Vagina (tissue), 2 donors: ENCODE results near the gene DPYSL3. TPM values are rescaled to one million over a fixed set of nuclear protein-coding genes. Genes with fewer than 3 reads are reported as not detected.

Experiments used
- DNase-seq, 2 donors: peaks; one replicate each; pipeline ENCODE4 v3.0.0-alpha.2; 2017; ENCODE audit errors: extremely low spot score in 2 of 2
- H3K27ac ChIP-seq: fragments of 200-600 bp; sonication (generic); one replicate; pipeline ENCODE4 v1.5.1; 2019
- H3K27me3 ChIP-seq: fragments of 200-600 bp; sonication (generic); one replicate; pipeline ENCODE4 v1.5.1; 2019
- H3K36me3 ChIP-seq, 2 donors: fragments of 200-600 bp; sonication (generic); one replicate each; pipeline ENCODE4 v1.5.1; 2017 to 2019
- H3K4me1 ChIP-seq: fragments of 200-600 bp; sonication (generic); one replicate; pipeline ENCODE4 v1.5.1; 2019
- H3K4me3 ChIP-seq, 2 donors: fragments of 200-600 bp; sonication (generic); 1 replicate in 1 of 2; 2 replicates in 1 of 2; pipeline ENCODE4 v1.5.1; 2016 to 2019
- H3K9me3 ChIP-seq: fragments of 200-600 bp; sonication (generic); one replicate; pipeline ENCODE4 v1.5.1; 2019
- POLR2A ChIP-seq, 2 donors: fragments of 450-650 bp; IDR thresholded peaks; one replicate each; pipeline ENCODE4 v1.6.1; 2017; ENCODE audit warnings: antibody characterized with exemption in 2 of 2, mild to moderate bottlenecking in 2 of 2, moderate library complexity in 2 of 2
- POLR2AphosphoS5 ChIP-seq, 2 donors: sonication (generic); formaldehyde crosslinking; IDR thresholded peaks; one replicate each; pipeline ENCODE4 v1.9.0; 2017; ENCODE audit warnings: antibody characterized with exemption in 2 of 2, mild to moderate bottlenecking in 2 of 2, low read depth in 1 of 2; ENCODE audit not compliant: insufficient read depth in 1 of 2
- intact Hi-C: fragments of 100-400 bp; cut with DNase I; formaldehyde crosslinking; loops from one replicate; pipeline ENCODE4 v1.15.1; 2023
- total RNA-seq: library from RNA; depleted of rRNA; stranded (reverse); fragments of >200 nt; gene quantifications from one replicate; pipeline ENCODE4 v1.2.3, GENCODE V29; 2016
- TF ChIP-seq, protein P1 (sequence below), 3 experiments: fragments of 450-650 bp in 2 of 3; fragments of 200-600 bp in 1 of 3; sonication (generic) in 1 of 3; IDR thresholded peaks; one replicate each; pipeline ENCODE4 v1.5.1; 2017 to 2019; ENCODE audit warnings: antibody characterized with exemption in 3 of 3, mild to moderate bottlenecking in 2 of 3, moderate library complexity in 2 of 3

Gene DPYSL3
- total RNA-seq, 1 donor from 2014 or later: 68.5 TPM

DNA sequence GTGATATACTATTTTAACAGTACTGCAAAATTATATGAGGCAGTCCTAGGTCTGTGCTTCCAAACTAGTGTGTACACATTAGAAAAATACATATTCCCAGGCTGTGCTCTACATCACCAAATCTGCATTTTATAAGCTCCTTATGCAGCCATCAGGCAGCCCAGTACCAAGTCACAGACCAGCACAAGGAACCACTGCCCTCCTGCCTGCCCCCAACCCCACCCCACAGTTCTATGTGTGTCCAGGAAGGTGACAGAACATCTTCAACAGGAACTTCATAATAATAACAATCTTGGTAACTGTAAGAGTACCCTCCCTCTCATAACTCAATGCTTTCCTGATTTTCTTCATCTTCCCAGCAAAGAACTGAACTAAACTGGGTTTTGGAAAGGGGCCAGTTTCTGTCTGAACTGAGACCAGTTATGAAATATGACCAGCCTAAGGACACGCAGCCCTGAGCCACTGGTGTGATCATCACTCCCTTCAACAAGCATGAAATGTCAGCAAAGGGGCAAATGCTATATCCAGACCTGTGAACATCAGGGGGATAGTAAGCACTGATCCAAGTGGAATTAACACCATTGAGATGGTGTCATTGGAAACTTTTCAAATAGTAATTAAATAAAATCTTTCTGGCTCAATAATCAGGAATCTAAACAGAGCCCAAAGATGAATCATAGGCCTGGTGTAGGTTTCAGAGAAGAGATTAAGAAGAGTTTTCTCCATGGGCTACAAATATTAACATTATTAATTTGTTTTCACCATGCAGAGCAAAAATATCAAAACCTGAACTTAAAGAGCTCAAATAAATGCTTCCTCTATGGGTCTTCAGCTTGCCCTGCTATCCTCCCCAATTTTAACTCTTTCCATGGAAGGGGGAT, 82.1 kb downstream of the DPYSL3 start:
- H3K4me1 ChIP-seq: peaks cover 47% of the 10 kb centered on the region
- intact Hi-C loops: no loop called here

DNA sequence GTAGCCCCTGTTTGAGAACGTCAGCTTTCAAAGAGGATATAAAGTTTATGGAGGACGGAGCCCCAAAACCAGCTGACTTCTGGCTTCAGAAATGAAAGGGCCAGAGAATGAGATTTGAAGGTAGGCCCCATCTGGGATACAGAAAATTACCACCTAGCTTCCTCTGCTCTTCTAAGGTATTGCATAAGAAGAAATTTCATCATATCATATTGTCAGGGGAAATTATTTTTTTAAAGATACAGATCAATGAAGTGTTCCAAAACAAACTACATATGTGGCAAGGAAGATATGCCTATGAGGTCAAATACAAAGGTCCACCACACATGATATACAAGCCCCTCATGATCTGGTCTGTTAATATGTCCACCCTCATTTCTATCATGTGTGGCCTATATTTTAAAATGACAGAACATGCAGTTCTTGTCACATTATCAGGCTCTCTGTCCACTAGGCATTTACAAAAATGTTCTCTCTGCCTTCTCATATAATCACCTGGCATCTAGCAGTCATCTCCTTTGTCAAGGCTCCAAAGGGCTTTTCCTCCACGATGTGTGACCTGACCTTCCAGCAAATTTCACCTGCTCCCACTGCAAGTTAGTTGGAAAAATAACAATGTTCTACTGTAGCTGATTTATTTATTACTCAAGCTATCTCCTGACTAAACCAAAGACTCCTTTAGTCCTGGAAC, 83.1 kb downstream of the DPYSL3 start:
- Histone ChIP-seq H3K4me1 (peaks cover 37% of the 10 kb centered on the region), H3K27me3 (no peaks in the 10 kb centered on the region), H3K36me3 (no peaks in the 10 kb centered on the region), H3K9me3 (no peaks in the 10 kb centered on the region), H3K27ac (no peak overlapping the region), H3K4me3 (no peak overlapping the region)
- TF ChIP-seq, protein P1, sequence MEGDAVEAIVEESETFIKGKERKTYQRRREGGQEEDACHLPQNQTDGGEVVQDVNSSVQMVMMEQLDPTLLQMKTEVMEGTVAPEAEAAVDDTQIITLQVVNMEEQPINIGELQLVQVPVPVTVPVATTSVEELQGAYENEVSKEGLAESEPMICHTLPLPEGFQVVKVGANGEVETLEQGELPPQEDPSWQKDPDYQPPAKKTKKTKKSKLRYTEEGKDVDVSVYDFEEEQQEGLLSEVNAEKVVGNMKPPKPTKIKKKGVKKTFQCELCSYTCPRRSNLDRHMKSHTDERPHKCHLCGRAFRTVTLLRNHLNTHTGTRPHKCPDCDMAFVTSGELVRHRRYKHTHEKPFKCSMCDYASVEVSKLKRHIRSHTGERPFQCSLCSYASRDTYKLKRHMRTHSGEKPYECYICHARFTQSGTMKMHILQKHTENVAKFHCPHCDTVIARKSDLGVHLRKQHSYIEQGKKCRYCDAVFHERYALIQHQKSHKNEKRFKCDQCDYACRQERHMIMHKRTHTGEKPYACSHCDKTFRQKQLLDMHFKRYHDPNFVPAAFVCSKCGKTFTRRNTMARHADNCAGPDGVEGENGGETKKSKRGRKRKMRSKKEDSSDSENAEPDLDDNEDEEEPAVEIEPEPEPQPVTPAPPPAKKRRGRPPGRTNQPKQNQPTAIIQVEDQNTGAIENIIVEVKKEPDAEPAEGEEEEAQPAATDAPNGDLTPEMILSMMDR (IDR thresholded peaks at IDR 0.05): no peak
- TF ChIP-seq POLR2A (IDR thresholded peaks at IDR 0.05) (no peak), POLR2AphosphoS5 (IDR thresholded peaks at IDR 0.05; ENCODE audit: insufficient read depth in 1 of 2, low read depth in 1 of 2) (no peak)
- no peak for DNase-seq
- intact Hi-C loops: no loop called here

More for the DNA sequence above, 82.1 kb downstream of the DPYSL3 start:
- DNase-seq: no peak
- H3K9me3 ChIP-seq: no peaks in the 10 kb centered on the region
- no peak overlapping the region for H3K4me3 ChIP-seq
- no peaks in the 10 kb centered on the region for H3K36me3 ChIP-seq
- TF ChIP-seq POLR2A (IDR thresholded peaks at IDR 0.05): no peak
- H3K27ac ChIP-seq: no peak overlapping the region
- H3K27me3 ChIP-seq: no peaks in the 10 kb centered on the region

DNA sequence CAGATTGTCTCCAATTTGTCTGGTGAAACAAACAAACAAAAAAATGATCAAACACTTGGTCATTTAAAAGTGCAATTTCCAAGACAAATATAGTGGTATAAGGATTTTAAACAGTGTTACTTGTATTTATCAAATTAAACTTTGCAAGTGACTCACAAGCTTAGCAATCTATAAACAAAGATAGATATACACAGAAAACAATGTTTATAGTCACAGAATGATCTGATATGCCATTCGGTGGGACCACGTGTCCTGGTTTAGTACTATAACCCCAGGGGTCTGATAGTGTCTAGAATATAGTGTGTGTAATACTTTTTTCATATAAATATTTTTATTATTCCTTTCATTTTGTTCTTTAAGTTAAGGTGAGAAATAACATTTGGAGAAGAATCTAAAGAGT, 91.3 kb downstream of the DPYSL3 start:
- Histone ChIP-seq H3K27ac (no peak overlapping the region), H3K27me3 (no peaks in the 10 kb centered on the region), H3K9me3 (no peaks in the 10 kb centered on the region), H3K36me3 (peaks cover 0 to 5% of the 10 kb centered on the region in 2 donors), H3K4me3 (no peak overlapping the region), H3K4me1 (peaks cover 10% of the 10 kb centered on the region)
- intact Hi-C loops: no loop called here
- no peak for TF ChIP-seq POLR2AphosphoS5 (IDR thresholded peaks at IDR 0.05; ENCODE audit: insufficient read depth in 1 of 2, low read depth in 1 of 2)
- TF ChIP-seq POLR2A (IDR thresholded peaks at IDR 0.05): no peak
- TF ChIP-seq, protein P1 (IDR thresholded peaks at IDR 0.05): no peak
- no peak for DNase-seq

DNA sequence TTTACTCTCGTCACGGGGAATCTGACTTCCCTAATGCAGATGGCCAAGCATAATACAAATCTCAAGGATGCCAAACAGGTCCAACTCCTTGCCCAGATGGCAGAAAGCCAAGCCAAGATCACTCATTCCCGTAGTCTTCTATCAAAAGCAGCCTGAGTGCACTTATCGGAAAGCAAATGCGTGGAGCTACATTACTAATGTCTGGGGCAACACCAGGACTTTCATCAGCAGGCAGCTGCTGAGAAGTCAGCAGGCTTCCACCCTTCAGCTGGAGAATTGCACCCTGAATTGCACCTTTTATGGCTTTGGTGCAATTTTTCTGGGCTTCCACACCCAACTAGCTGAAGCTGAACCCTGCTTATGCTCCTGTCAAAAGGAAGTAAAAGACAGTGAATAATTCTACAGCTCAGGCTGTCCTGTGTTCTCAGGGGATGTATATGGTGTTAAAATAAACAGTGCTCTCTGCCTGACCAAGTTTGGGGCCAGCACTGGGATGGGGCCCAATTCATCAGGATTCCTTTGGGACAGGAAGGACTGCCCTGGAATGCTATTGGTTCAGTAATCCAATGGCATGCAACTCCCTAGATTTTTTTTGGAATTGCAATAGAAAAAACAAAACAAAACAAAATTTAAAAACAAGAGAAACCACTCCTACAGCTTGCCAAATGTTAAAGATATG, 92.6 kb downstream of the DPYSL3 start:
- intact Hi-C loops: no loop called here
- TF ChIP-seq, protein P1 (IDR thresholded peaks at IDR 0.05): no peak
- no peak for TF ChIP-seq POLR2A (IDR thresholded peaks at IDR 0.05)
- TF ChIP-seq POLR2AphosphoS5 (IDR thresholded peaks at IDR 0.05; ENCODE audit: insufficient read depth in 1 of 2, low read depth in 1 of 2): no peak
- peaks cover 0 to 12% of the 10 kb centered on the region in 2 donors for H3K36me3 ChIP-seq
- no peak for DNase-seq
- H3K27ac ChIP-seq: peak overlapping the region; percentile 27
- H3K9me3 ChIP-seq: no peaks in the 10 kb centered on the region
- H3K4me3 ChIP-seq: peak overlapping the region in 1 of 2 donors; percentile 9
- peaks cover 10% of the 10 kb centered on the region for H3K4me1 ChIP-seq
- no peaks in the 10 kb centered on the region for H3K27me3 ChIP-seq

DNA sequence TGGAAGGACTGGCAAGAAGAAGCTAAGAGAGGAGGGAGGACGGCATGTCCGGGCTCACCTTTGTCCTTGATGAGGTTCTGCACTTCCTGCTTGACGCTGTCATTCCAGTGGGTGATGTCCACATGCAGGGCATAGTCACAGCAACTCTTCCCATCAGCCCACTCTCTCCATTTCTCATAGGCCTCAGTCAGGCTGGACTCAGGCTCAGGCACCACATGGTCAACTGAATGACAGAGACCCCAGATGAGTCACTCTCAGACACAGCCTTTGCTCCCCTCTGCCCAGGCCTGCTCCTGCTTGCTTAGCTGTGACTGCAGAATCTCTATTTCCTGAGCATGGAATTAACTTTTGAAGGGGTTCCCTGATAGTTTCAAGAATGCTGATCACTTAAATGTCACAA, 94.2 kb downstream of the DPYSL3 start:
- H3K27ac ChIP-seq: no peak overlapping the region
- H3K27me3 ChIP-seq: no peaks in the 10 kb centered on the region
- intact Hi-C loops: no loop called here
- TF ChIP-seq POLR2AphosphoS5 (IDR thresholded peaks at IDR 0.05; ENCODE audit: insufficient read depth in 1 of 2, low read depth in 1 of 2): no peak
- no peak for TF ChIP-seq POLR2A (IDR thresholded peaks at IDR 0.05)
- TF ChIP-seq, protein P1 (IDR thresholded peaks at IDR 0.05): no peak
- H3K4me1 ChIP-seq: peaks cover 23% of the 10 kb centered on the region
- no peaks in the 10 kb centered on the region for H3K9me3 ChIP-seq
- peaks cover 0 to 16% of the 10 kb centered on the region in 2 donors for H3K36me3 ChIP-seq
- no peak overlapping the region for H3K4me3 ChIP-seq
- DNase-seq: no peak
